GM10248 (cell line): ENCODE data around the gene ACAP3.

Experiments used
- CTCF ChIA-PET: fragments of 300-600 bp; sonication (Branson Sonifier 250); formaldehyde crosslinking; extraction: SDS; loops from one replicate; lab custom pipeline; 2021; ENCODE audit warnings: antibody characterized with exemption; lab: Yijun Ruan, JAX
- POLR2A ChIA-PET: fragments of 350-650 bp; sonication (Branson Sonifier 250); formaldehyde crosslinking; extraction: SDS; loops from one replicate; lab custom pipeline; 2020; ENCODE audit warnings: antibody characterized with exemption; lab: Yijun Ruan, JAX
- DNase-seq: peaks from one replicate; pipeline ENCODE4 v3.0.0; 2012; ENCODE audit errors: extremely low spot score
- CTCF ChIP-seq: IDR thresholded peaks from 2 replicates; pipeline ENCODE4 v1.5.1; 2012; ENCODE audit warnings: mild to moderate bottlenecking, low read depth; ENCODE audit errors: extremely low read depth, missing control alignments, control extremely low read depth

Gene ACAP3

GRCh38 chr1:1302006-1302430, 5.7 kb downstream of the ACAP3 start:
- POLR2A ChIA-PET = no interaction called here
- CTCF ChIA-PET = interaction anchor here (1.2 kb wide), 1 partner anchor 70 kb away, joined by 3 read pairs; no protein-coding TSS in a partner anchor
- TF ChIP-seq CTCF = peak; percentile 45
- no peak for DNase-seq

- DNase-seq = no peak
- ChIA-PET POLR2A (no interaction called here), CTCF (interaction anchor here (1.0 to 1.8 kb wide), 5 partner anchors 9 to 26 kb away, joined by 3 to 14 read pairs (median 5); partner anchors contain the start of gene UBE2J2)
- no peak for TF ChIP-seq CTCF
Observed at GRCh38 chr1:1300352-1300739, 7.4 kb downstream of the ACAP3 start.

- no peak for DNase-seq
- peak; percentile 49 for TF ChIP-seq CTCF
- ChIA-PET POLR2A (no interaction called here), CTCF (interaction anchor here (1.0 to 1.8 kb wide), 5 partner anchors 9 to 26 kb away, joined by 3 to 14 read pairs (median 5); partner anchors contain the start of gene UBE2J2)
Observed at GRCh38 chr1:1299686-1300351, 7.9 kb downstream of the ACAP3 start.

- CTCF ChIA-PET = interaction anchor here (1.0 to 1.8 kb wide), 5 partner anchors 8 to 314 kb away, joined by 3 to 14 read pairs (median 5); no protein-coding TSS in a partner anchor
- no peak for TF ChIP-seq CTCF
- no peak for DNase-seq
- POLR2A ChIA-PET = no interaction called here
Observed at GRCh38 chr1:1298861-1299685, 8.7 kb downstream of the ACAP3 start.

- CTCF ChIA-PET = interaction anchor here (1.0 kb wide), 1 partner anchor 313 kb away, joined by 3 read pairs; no protein-coding TSS in a partner anchor
Observed at GRCh38 chr1:1297802-1298424, 9.8 kb downstream of the ACAP3 start.

More at GRCh38 chr1:1297802-1298424, 9.8 kb downstream of the ACAP3 start:
- no peak for DNase-seq
- no peak for TF ChIP-seq CTCF
- POLR2A ChIA-PET = no interaction called here
